ENCODE data around the gene CDRT15. TPM values are rescaled to one million over a fixed set of nuclear protein-coding genes. Genes with fewer than 3 reads are reported as not detected.
A peak's percentile ranks its signal among the peaks of the same experiment; 100 is the strongest.
"Not testable (repeated sequence)": the region's sequence is repeated elsewhere in the genome, so short reads cannot be mapped to it uniquely, and the experiment has no call there.

CDRT15 gene
- total RNA-seq (2014; rRNA removed; shearing (Covaris generic)), result not detected in 2 replicates
- polyA plus RNA-seq (2015; cell fraction: cytosol; rRNA removed), result not detected in 2 replicates
- polyA plus RNA-seq (2015; cell fraction: nucleus; rRNA removed), result not detected in 2 replicates

DNA sequence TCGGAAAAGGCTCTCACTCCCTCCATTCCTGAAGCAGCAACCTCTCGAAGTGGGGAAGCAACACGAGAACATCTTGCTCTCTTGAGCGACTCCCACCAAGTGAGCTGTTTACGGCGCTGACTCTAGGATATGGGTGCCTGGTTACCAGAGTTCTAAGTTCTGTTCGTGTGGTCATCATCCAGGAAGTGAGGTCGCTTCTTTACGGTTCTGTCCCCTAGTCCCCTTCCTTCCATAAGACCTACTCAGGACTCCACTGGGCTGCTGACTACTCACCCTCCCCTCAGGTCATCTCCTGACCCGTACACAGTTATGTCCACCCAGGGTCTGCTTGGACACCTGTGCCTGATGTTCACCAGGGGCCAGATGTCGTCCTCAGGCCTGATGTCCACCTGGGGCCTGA is at the start of gene CDRT15:
CDRT15 (minus strand) TSS at position 101 of the 400 bp plus-strand sequence; CDS start at position 72, 29 bp downstream.
- in situ Hi-C loops (cut with HindIII; ENCODE audit: low pct_unique_long_range_greater_than_20kb, low sequenced_read_pairs); DNase-seq (ENCODE audit: low read depth, low spot score): not testable (repeated sequence)

- no peak for DNase-seq (ENCODE audit: low read depth, low spot score)
- in situ Hi-C loops (cut with HindIII; ENCODE audit: low pct_unique_long_range_greater_than_20kb, low sequenced_read_pairs), result no loop called here
These were observed 46.1 kb upstream of the CDRT15 start for GRCh38 chr17:14282726-14283125.

DNA sequence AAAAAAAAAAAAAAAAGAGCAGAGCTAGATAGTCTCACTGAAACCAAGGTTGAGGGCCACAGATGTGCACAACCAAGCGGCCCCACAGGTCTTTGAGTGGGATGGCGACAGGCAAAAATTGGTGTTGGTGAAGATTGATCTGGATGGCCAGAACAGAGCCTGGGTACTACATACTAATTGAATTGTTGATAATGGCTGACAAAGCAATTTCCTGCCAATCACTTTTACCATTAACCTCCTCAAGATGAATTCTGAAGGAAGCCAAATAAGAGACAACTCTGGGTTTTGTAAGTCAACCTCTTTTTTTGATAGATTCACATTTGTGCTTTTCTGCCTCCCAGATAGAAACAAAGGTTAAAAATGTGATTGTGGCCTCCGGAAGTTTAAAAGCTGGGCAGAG is 44.9 kb upstream of the CDRT15 start:
- in situ Hi-C loops (cut with HindIII; ENCODE audit: low pct_unique_long_range_greater_than_20kb, low sequenced_read_pairs), result no loop called here
- DNase-seq (ENCODE audit: low read depth, low spot score), result no peak

GRCh38 chr17:14276535-14277250 is 40.0 kb upstream of the CDRT15 start:
- no peak for DNase-seq (ENCODE audit: low read depth, low spot score)

DNA sequence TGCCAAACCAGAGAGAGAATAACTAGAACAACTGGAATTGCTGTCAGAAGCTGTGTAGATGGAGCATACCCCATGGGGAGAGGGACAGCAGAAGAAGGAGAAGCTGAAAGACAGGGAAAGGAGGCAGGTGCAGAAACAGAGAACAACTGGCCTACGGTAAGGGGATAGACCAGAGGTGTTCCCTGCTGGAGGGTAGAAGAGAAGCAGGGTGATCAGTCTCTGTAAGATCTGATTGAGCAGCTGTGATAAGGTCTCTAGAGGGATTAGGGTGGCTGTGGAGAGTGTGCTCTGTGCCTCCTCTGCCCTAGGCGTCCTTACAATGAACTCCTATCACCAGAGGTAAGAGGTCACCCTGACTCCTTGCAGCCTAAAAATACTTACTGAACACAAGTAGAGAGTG is 33.8 kb upstream of the CDRT15 start:
- in situ Hi-C loops (cut with HindIII; ENCODE audit: low pct_unique_long_range_greater_than_20kb, low sequenced_read_pairs), result no loop called here
- DNase-seq (ENCODE audit: low read depth, low spot score), result no peak

More at GRCh38 chr17:14276535-14277250, 40.0 kb upstream of the CDRT15 start:
- in situ Hi-C loops (cut with HindIII; ENCODE audit: low pct_unique_long_range_greater_than_20kb, low sequenced_read_pairs), result no loop called here

DNA sequence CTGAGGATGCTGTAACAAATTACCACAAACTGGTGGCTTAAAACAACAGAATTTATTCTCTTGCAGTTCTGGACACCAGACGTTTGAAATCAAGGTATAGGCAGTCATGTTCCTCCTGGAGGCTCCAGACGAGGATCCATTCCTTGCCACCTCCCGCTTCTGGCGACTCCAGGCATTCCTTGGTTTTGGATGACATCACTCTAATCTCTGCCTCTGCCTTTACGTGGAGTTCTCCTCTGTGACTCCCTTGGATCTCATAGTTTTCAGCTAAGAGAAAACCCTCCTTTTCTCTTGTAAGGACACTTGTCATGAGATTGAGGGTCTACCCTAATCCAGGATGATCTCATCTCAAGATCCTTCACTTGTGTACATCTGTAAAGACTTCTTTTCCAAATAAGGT is 32.8 kb upstream of the CDRT15 start:
- DNase-seq (ENCODE audit: low read depth, low spot score), result no peak
- in situ Hi-C loops (cut with HindIII; ENCODE audit: low pct_unique_long_range_greater_than_20kb, low sequenced_read_pairs), result no loop called here

DNA sequence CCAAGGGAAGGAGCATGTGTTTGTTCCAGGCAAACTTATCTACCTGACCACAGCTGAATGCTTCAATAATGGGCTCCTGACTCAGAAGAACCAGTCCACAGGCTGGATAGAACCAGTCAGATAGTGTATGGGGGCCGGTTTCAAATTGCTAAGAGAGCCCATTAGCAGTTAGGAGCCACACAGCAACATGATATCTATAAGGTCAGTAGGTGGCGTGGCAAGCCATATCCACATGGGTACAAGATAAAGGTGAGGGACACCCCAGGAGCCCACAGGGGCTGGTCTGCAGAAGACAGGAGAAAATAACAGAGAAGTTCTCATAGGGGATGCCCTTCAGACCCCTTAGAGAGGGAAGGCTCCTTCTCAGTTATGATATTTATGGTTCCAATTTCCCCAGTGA is 31.6 kb upstream of the CDRT15 start:
- in situ Hi-C loops (cut with HindIII; ENCODE audit: low pct_unique_long_range_greater_than_20kb, low sequenced_read_pairs), result no loop called here
- DNase-seq (ENCODE audit: low read depth, low spot score), result peak; percentile 10

DNA sequence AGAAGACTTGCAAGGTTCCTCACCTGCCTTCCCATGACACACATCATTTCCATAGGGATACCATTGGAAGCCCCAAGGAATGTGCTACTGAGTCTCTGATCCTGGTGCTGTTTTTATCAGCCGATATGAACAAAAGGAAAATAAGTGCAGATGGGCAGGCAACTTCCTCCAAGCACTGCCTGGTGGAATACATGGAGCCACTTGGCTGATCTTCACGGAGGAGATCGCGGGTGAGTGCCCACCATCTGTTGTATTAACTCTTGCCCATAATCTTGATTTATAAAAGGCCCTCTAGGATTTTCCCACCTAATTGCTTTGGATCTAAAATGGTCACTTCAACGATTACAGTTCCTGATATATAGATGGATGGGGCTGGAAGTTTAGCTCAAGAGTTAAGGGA is 24.7 kb upstream of the CDRT15 start:
- no peak for DNase-seq (ENCODE audit: low read depth, low spot score)
- in situ Hi-C loops (cut with HindIII; ENCODE audit: low pct_unique_long_range_greater_than_20kb, low sequenced_read_pairs), result no loop called here

DNA sequence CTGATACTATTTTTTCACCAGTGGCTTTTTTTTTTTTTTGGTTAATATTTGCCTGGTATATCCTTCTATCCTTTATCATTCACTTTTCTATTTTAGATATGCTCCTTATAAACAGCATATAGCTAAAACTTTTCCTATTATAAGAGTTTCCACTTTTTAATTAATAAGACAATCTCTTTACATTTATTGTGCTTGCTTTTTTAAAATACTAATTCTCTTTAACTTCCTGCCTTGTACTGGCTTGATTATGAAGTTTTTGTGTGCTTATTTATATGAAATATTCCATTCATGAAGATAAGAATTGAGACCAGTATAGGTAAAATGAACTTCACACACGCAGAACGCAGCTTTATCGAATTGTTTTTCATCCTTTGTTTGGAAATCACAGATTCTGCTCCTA is 9.0 kb upstream of the CDRT15 start:
- in situ Hi-C loops (cut with HindIII; ENCODE audit: low pct_unique_long_range_greater_than_20kb, low sequenced_read_pairs), result no loop called here
- no peak for DNase-seq (ENCODE audit: low read depth, low spot score)

- in situ Hi-C loops (cut with HindIII; ENCODE audit: low pct_unique_long_range_greater_than_20kb, low sequenced_read_pairs), result no loop called here
- no peak for DNase-seq (ENCODE audit: low read depth, low spot score)
These were observed 8.3 kb upstream of the CDRT15 start for GRCh38 chr17:14245002-14245401.

DNA sequence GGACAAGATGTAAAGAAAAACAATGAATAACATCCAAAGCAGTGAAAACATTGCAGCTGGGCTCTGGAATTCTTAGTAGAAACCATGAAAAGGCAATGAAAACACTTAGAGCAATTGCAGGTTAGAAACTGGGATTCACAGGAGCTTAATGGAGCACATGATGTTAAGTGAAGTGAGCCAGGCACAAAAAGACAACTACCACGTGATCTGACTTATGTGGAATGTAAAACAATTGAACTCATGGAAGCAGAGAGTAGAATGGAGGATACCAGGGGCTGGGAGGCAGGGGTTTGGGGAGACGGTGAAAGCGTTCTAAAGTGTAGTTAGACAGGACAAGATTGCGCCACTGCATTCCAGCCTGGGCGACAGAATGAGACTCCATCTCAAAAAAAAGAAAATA is 2.6 kb upstream of the CDRT15 start:
- in situ Hi-C loops (cut with HindIII; ENCODE audit: low pct_unique_long_range_greater_than_20kb, low sequenced_read_pairs); DNase-seq (ENCODE audit: low read depth, low spot score): not testable (repeated sequence)

DNA sequence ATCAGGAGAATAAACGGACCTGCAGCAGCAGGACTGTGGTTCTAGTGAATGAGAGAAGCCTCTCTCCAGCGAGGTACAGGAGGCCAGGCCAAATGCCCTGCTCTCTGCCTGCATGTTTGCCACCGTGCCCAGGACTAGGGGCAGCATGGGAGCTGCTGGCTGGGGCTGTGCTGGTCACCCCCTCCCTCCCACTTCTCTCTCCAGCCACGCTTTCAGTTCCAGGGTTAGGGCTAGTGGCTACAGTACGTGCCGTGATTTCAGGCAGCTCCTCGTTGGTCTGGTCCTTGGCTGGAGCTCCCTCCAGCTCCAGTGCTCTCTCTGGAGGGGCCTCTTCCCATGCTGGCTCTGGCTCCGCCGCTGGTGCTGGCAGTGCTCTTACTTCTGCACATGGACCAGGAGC is 630 bp downstream of the CDRT15 start:
- in situ Hi-C loops (cut with HindIII; ENCODE audit: low pct_unique_long_range_greater_than_20kb, low sequenced_read_pairs); DNase-seq (ENCODE audit: low read depth, low spot score): not testable (repeated sequence)

- DNase-seq (ENCODE audit: low read depth, low spot score); in situ Hi-C loops (cut with HindIII; ENCODE audit: low pct_unique_long_range_greater_than_20kb, low sequenced_read_pairs): not testable (repeated sequence)
These were observed 1.6 kb downstream of the CDRT15 start for GRCh38 chr17:14235047-14235446.

GRCh38 chr17:14231187-14231586 is 5.5 kb downstream of the CDRT15 start:
- in situ Hi-C loops (cut with HindIII; ENCODE audit: low pct_unique_long_range_greater_than_20kb, low sequenced_read_pairs); DNase-seq (ENCODE audit: low read depth, low spot score): not testable (repeated sequence)

GRCh38 chr17:14228903-14229302 is 7.8 kb downstream of the CDRT15 start:
- in situ Hi-C loops (cut with HindIII; ENCODE audit: low pct_unique_long_range_greater_than_20kb, low sequenced_read_pairs), result no loop called here
- no peak for DNase-seq (ENCODE audit: low read depth, low spot score)

GRCh38 chr17:14227052-14227451 is 9.6 kb downstream of the CDRT15 start:
- in situ Hi-C loops (cut with HindIII; ENCODE audit: low pct_unique_long_range_greater_than_20kb, low sequenced_read_pairs), result no loop called here

GRCh38 chr17:14225254-14225980 is 11.2 kb downstream of the CDRT15 start:
- in situ Hi-C loops (cut with HindIII; ENCODE audit: low pct_unique_long_range_greater_than_20kb, low sequenced_read_pairs), result no loop called here
- no peak for DNase-seq (ENCODE audit: low read depth, low spot score)

More at GRCh38 chr17:14227052-14227451, 9.6 kb downstream of the CDRT15 start:
- no peak for DNase-seq (ENCODE audit: low read depth, low spot score)

- no peak for DNase-seq (ENCODE audit: low read depth, low spot score)
- in situ Hi-C loops (cut with HindIII; ENCODE audit: low pct_unique_long_range_greater_than_20kb, low sequenced_read_pairs), result no loop called here
These were observed 14.1 kb downstream of the CDRT15 start for GRCh38 chr17:14222611-14223010.

DNA sequence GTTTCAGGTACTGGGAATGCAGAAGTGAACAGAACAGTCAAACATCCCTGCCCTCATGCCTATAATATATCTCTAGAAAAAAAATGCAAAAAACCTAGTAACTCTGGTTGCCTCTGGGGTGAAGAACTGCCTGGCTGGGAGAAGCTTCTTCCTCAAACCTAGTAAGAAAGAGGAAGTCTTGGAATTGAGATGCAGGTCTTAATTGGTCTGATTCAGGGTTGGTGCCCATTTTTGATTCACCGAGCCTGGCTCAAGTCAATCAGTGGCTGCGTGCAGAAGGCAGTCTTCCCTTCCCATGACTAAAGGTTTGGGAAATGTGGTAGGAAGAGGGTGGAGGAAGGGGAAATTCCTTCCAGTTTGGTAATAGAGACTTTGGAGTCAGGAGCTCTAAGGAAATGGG is 22.4 kb downstream of the CDRT15 start:
- in situ Hi-C loops (cut with HindIII; ENCODE audit: low pct_unique_long_range_greater_than_20kb, low sequenced_read_pairs), result no loop called here
- DNase-seq (ENCODE audit: low read depth, low spot score), result no peak
